RKO (cell line): ENCODE data around the gene APBA2.
"Not testable (repeated sequence)": the region's sequence is repeated elsewhere in the genome, so short reads cannot be mapped to it uniquely, and the experiment has no call there.

Experiments
- DNase-seq: peaks from one replicate; pipeline ENCODE4 v3.0.0-alpha.2; 2016; ENCODE audit warnings: low spot score

The APBA2 gene

GRCh38 chr15:28878209-28878608 lies 7.6 kb upstream of the APBA2 start:
- no peak for DNase-seq

- no peak for DNase-seq
Observed at GRCh38 chr15:28879551-28879950, 6.2 kb upstream of the APBA2 start.

GRCh38 chr15:28880680-28881079 lies 5.1 kb upstream of the APBA2 start:
- no peak for DNase-seq

- DNase-seq = no peak
Observed at GRCh38 chr15:28881170-28881569, 4.6 kb upstream of the APBA2 start.

DNA sequence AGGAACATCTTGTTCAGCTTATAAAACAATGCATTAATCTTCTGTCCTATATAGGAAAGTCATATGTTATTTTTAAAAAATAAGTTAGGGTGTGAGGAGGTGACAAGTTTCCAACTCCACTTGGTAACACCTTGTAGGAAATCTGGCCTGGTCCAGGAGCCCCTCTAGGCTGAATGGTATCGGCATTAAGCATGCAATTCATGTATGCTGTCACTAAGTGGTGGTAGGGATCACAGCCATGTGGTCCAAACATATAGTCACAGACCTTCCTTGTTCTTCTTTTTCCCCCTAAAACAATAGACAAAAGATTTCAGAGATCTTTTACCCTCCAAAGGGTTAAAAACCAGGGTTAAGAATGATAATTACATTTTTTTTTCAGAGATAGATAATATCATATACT lies 4.2 kb upstream of the APBA2 start:
- no peak for DNase-seq

- no peak for DNase-seq
Observed at GRCh38 chr15:28884151-28884940, 1.4 kb upstream of the APBA2 start.

DNA sequence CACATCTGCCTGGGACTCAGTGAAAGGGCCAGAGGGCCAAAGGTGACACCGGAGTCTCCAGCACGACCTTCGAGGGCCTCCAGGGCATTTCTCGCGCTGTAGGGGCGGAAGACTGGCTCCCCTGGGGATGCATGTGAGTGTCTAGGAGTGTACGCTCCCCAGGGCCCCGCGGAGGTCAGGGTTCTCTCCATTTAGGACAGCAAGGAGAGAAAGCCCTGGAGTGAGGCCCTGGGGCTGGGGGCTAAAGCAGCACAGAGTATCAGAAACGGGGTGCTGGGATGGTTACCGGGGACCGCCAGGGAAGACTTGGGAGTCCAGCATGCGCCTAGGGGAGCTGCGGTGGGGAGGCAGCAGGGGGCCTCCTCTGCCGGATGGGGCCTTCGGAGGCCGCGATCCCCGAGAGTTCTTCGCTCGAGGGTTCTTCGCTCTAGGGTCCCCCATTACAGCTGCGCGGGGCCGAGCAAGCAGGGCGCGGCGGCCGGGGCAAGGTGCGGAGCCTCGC lies 595 bp upstream of the APBA2 start:
- DNase-seq = no peak

DNA sequence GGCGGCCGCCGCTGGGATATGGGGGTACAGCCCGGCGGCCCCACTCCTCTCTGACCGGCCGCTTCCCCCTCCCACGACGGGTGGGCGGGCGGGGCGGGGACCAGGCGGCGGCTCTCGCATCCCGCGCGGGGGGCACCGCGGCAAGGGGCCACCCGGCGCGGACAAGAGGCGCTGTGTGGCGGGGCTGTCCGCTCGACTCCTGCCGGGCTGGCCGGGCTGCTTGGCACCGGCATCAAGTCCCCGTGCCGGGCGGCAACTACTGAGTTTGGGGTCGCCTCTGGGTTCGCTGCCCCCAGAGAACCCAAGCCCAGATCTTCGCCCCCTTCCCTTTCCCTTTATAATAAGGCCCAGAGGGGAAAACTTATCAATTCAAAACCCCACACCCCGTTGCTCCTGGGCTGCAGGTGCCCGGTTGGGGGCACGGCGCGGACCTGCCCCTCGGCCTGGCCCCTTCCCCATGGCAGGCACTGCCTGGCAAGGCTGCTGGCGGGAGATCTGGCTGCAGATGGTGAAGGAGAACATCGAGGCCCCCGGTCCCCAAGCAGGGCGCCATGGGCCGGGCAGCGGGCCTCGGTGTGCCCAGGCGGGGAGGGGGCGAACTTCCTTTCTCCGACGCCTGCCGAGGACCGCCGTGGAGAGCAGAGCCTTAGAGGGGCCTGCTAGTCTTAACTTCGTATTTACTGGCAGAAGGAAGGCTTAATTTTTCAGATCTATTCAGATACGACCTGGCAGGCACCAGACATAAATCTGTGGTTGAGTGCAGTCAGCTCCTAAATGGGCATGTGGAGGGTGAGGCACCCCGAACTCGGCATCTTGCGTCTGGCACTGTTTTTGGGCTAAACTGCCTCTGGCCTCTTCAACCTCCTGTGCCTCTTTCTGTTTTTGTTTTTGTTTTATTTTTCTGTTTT lies 911 bp downstream of the APBA2 start:
- no peak for DNase-seq

- no peak for DNase-seq
Observed at GRCh38 chr15:28887339-28888174, 1.8 kb downstream of the APBA2 start.

DNA sequence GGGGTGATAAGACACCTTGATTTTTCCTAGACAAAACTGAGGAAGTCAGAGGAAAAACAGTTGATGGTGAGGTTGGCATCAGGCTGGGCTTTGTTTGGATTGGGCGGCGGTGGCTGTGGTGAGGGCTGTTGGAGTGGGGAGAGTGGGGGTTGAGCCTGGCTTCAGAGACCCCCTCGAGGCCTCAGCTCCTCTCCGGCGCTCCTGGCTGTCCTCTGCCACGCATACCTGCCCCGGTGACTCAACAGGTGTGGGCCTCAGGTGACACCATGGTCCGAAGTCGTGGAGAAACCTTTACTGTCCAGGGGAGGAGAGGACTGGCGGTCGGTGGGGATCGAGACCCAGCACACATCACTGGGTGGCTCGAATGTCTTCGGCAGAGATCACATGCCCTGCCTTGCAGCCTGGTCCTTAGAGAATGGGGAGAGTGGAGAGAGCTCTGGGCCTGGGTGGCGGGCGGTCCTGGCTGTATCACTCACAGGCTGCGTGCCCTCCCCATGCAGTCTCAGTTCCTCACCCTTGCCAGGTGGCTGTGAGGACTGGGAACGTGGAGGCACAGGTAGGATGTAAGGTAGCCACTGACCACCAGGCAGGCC lies 2.6 kb downstream of the APBA2 start:
- no peak for DNase-seq

- DNase-seq = no peak
Observed at GRCh38 chr15:28888900-28889299, 3.1 kb downstream of the APBA2 start.

DNA sequence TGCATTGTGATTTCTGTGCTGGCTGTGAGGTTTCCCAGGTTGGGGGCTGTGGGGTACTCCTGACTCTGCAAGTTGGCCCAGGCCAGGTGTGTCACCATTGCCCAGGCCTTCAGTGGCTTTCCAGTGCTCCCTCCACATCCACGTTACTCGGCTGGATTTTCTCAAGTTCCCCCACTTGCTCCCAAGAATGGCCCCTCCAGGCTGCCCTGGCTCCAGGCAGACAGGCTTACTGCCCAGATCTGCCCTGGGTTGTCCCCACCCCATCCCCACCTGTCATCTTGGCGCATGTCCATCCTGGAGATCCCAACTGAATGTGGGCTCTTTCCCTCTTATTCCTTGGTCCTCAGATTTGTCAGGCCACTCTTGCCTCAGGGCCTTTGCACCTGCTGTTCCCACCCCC lies 3.6 kb downstream of the APBA2 start:
- DNase-seq = no peak

DNA sequence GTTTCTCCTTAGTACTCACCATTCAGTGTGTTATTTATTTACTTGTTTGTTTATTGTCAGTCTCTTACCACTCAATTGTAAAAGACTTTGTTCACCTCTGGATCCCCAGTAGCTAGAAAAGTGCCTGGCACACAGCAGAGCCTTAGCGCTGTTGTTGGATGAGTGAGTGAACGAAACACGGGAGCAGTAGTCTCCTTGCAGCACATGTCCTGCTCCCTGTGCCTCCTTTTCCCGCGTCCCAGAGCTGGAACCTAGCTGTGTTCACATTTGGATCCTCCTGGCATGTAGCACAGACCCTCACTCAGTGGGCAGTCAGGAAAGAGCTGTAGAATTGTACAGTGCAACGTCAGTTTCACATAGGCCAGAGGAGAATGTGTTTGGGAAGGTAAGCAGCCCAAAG lies 4.1 kb downstream of the APBA2 start:
- DNase-seq = not testable (repeated sequence)

DNA sequence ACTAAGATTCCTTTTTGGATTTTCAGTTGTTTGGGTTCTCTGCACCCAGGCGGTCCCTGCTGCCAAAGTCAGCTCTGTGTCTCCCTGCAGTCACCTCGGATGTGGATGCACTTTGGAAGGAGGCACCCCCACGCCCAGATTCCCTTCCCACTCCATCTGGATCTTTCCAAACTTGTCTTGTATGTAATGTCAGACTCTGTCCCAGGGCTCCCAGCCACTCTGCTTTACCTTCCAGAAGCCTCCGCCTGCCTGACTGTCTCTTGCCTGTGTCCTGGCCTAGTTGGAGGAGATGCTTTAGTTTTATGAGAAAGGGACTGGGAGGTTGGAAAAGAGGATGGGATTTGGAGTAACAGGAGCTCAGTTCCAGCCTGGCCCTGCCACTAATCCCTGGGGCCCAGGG lies 4.5 kb downstream of the APBA2 start:
- DNase-seq = not testable (repeated sequence)

- DNase-seq = no peak
Observed at GRCh38 chr15:28890711-28891495, 5.1 kb downstream of the APBA2 start.

DNA sequence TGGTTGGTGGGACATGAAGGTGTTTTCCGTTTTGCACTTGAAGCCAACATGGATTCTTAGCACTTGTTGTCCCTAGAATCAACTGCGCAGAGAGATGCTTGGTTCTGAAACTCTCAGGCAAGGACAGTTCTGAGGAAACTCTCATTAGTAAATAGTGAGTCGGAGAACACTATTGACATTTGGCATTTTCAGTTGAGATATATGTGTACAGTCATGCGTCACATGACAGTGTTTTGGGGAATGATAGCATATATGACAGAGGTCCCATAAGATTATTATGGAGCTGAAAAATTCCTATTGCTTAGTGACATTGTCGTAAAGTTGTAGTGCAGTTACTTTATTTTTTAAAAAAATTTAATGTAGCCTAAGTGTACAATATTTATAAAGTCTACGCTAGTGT lies 5.8 kb downstream of the APBA2 start:
- DNase-seq = no peak

DNA sequence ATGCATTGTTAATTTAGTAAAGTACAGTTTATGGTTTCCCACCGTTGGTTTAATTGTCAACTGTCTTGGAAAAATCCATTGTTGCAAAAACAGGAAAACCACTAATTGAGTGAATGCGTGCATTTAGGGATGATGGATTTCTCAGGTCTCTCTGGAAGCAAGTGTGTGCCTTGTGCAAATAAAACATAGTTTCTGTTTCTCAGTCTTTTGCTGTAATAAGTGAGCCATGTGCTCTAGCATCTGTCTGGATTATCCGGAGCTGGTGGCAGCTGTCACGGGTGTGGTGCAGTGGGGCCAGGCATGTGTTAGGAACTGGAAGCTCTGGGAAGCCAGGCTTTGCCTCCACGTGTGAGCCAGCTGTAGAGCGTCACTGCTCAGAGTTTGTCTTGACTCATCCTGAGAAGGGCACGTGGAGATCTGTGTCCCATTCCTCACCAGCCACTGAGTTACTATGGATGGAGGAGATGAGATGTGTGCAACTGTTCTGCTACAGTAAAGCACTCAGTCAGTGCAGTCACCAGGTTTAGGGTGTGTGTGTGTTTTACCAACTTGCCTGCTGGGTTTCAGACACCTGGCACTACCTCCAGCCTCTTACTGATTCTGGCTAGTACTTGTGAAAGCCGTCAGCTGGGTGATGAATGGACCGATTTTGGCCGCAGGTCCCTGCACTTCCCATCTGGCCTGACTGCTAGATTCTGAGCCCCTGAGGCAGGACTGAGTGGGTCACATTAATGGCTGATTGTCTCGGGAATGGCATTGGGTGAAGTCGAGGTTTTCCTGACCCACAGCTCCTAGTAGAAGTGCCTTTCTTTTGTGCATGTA lies 7.2 kb downstream of the APBA2 start:
- DNase-seq = no peak

- no peak for DNase-seq
Observed at GRCh38 chr15:28894631-28895030, 8.9 kb downstream of the APBA2 start.

GRCh38 chr15:28895146-28895545 lies 9.4 kb downstream of the APBA2 start:
- DNase-seq = no peak

- no peak for DNase-seq
Observed at GRCh38 chr15:28895566-28895965, 9.8 kb downstream of the APBA2 start.
